NCI-H1436 (cell line): Measurements from ENCODE around the gene GSG1.
"Not testable (repeated sequence)": the region's sequence is repeated elsewhere in the genome, so short reads cannot be mapped to it uniquely, and the experiment has no call there.

ENCODE experiments used
- DNase-seq: peaks from one replicate; lab custom pipeline; 2025; lab: John Stamatoyannopoulos, UW

Gene GSG1

GRCh38 chr12:13091832-13092231 lies 11.6 kb downstream of the GSG1 start:
- no peak for DNase-seq

DNA sequence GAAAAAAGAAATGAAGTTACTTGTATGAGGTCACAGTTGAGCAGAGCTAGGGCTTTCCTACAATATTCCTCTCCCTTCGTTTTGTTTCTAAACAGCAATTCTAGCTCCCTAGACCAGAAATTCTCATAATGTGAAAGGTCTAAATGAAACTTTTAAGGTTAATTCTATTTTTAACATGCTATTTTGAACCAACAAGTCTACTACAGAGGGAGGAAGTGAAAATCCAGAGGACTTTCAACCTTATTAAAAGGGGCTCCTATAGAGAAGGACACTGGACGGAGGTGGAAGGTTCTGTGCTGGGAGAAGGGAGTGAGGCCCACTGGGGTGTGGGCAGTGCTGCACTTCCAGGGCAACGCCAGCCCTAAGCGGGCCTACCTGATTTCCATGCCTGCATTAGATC lies 13.4 kb downstream of the GSG1 start:
- no peak for DNase-seq

- no peak for DNase-seq
These were observed 15.0 kb downstream of the GSG1 start for GRCh38 chr12:13088496-13088895.

GRCh38 chr12:13087766-13088165 lies 15.7 kb downstream of the GSG1 start:
- DNase-seq = no peak

DNA sequence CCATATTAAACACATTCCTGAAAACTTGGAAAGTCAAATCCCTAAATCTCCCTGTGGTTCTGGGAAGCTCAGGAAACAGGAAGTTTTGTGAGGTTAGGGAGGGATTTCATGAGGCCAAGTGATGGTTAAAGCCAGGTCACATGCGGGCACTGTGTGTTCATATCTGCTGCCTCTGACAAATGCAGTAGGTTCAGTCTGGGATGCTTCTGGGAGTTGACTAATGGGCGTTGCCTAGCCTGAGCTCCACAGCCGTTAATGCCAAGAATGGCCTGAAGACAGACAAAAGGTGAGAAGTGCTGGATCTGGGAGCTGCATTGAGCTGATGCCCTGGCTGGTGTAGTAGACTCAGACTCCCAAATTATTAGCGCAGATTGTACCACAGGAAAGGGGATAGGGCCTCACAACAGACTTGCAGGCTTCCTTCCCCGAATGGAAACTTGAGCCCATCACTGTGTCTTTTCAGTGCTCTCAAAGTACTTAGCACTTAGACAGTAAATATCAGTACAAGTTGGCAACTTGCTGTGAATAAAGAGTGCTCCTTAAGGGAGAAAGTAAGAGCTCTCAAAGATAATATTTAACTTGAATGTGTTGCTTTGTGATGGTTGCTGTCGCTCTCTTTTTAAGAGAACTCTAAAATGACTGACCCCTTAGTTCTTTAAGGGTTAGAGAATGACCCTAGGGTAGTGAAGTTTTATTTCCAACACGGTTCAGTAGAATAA lies 17.3 kb downstream of the GSG1 start:
- DNase-seq = no peak

DNA sequence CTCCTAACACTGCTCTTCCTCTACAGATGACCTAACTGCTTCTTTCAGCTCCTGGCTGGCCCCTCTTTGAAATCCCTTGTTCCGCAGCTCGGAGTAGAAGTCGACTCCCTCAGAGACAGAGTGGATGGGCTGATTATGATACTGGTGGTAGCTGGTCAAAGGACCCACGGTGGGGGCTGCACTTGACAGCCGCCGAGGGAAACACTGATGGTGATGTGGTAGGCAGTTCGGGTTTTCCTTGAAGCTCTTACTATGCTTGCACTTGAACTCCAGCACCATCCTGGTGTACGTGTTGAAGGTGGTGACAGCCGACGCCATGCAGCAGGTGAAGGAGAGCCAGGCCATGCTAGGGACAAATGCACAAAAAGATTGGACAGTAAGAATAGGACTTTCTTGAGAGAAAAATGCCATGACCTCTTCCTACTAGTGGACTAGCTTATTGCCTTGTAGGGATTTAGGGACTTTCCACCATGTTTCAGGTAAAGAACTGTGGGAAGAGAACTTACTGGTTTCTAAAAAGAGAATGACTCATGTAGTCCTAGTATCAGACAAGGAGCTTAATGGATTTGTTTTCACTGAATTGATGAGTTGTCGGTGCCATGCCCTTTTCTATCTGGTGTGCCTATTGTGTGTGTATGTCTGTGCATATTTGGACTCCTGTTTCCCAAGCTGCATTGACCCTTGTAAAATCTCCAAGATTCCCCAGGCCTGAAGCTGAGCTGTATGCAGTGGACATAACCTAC lies 18.4 kb downstream of the GSG1 start:
- no peak for DNase-seq

DNA sequence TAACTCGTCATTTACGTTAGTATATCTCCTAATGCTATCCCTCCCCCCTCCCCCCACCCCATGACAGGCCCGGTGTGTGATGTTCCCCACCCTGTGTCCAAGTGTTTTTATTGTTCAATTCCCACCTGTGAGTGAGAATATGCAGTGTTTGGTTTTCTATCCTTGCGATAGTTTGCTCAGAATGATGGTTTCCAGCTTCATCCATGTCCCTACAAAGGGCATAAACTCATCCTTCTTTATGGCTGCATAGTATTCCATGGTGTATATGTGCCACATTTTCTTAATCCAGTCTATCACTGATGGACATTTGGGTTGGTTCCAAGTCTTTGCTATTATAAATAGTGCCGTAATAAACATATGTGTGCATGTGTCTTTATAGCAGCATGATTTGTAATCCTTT lies 19.8 kb downstream of the GSG1 start:
- not testable (repeated sequence) for DNase-seq

DNA sequence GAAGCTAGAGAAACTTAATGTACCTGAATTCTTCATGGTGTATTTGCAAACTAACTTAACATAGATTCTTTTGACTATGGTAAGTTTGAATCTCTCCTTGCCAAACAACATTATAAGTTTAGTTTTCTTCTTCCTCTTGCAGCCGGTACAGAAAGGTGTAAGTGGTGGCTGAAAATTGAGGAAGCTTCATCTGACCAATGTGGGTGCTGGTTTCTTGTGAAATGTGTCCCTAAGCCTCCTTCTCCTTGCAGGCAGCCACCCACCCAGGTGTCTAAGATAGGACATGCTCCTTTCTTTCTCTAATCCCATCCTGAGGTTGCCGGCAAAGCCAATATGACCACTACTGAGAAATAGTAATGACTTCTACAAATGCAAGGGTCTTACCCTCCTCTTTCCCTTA lies 20.6 kb downstream of the GSG1 start:
- DNase-seq = no peak

DNA sequence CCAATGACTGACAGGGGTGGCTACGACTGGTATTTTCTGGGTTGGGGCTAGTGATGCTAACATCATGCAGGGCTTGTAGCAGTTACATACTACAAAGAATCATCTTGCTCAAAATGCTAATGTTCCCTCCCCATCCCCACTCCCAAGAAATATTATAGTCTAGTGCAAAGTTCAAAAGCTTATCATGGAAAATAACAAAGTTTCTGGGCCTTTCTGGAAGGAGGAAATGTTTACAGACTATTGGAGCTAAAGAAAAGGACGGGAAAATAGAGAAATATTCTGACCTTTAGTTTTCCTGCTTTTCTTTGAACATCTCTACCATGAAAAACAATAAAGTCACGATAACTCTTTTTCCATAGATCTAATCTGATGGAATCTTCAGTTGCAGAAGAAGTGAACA lies 23.2 kb downstream of the GSG1 start:
- no peak for DNase-seq

GRCh38 chr12:13079440-13079906 lies 24.0 kb downstream of the GSG1 start:
- no peak for DNase-seq

GRCh38 chr12:13075786-13076570 lies 27.5 kb downstream of the GSG1 start:
- DNase-seq = no peak

- DNase-seq = no peak
These were observed 28.4 kb downstream of the GSG1 start for GRCh38 chr12:13075118-13075480.

DNA sequence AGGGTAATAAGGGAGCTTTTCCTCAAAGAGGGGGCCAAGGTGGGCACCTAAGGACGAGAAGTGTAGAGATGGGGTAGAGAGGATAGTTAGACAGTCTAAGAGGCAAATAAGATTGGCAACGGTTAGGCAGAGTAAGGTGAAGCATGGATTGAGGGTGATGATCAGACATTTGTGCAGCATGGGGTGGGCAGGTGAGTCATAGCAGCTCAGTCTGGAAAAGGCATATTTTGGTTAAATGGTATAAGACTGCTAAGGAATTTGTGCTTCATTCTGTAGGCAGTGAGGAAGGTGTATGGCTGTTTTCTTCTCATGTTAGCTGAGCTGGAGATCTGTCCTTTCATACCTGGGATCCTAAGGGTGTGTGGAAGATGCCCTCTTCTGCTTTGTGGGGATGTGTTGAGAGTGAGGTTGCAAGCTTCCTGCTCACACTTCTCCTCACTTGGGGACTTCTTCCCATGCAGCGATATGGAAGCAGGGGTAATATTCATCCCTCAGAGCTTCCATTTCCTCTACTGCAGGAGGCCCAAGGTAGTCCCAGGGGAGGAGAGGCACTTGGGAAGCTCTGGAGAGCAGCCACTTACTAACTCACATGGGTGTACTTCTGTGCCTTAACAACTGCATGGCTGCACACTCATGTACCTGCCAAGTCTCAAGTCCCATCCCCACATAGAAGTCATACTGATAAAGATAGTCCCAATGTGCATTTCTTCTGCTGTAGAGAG lies 28.9 kb downstream of the GSG1 start:
- DNase-seq = no peak

GRCh38 chr12:13073173-13073572 lies 30.3 kb downstream of the GSG1 start:
- no peak for DNase-seq

- no peak for DNase-seq
These were observed 31.9 kb downstream of the GSG1 start for GRCh38 chr12:13071305-13072280.

GRCh38 chr12:13069380-13069779 lies 34.1 kb downstream of the GSG1 start:
- no peak for DNase-seq

- DNase-seq = no peak
These were observed 36.1 kb downstream of the GSG1 start for GRCh38 chr12:13067322-13067721.

GRCh38 chr12:13066459-13066858 lies 37.0 kb downstream of the GSG1 start:
- DNase-seq = no peak

GRCh38 chr12:13066014-13066413 lies 37.5 kb downstream of the GSG1 start:
- no peak for DNase-seq

- DNase-seq = no peak
These were observed 40.8 kb downstream of the GSG1 start for GRCh38 chr12:13062669-13063068.

- DNase-seq = no peak
These were observed 42.1 kb downstream of the GSG1 start for GRCh38 chr12:13061377-13061776.
